Ectodermal cell (in vitro differentiated cells): ENCODE data around the gene PLPPR1.

Experiments
- H3K27ac ChIP-seq: 2 replicates; pipeline ENCODE4 v1.7.0; 2013; ENCODE audit warnings: mild to moderate bottlenecking, low read depth, low read length; ENCODE audit not compliant: insufficient read depth, poor library complexity, severe bottlenecking
- H3K27me3 ChIP-seq: 2 replicates; pipeline ENCODE4 v1.7.0; 2013; ENCODE audit warnings: mild to moderate bottlenecking, low read length; ENCODE audit not compliant: insufficient read depth, control insufficient read depth, poor library complexity, severe bottlenecking
- H3K36me3 ChIP-seq: one replicate; pipeline ENCODE4 v1.7.0; 2013; ENCODE audit warnings: low read length; ENCODE audit not compliant: control insufficient read depth, insufficient read depth
- H3K4me1 ChIP-seq: one replicate; pipeline ENCODE4 v1.7.0; 2013; ENCODE audit warnings: low read length; ENCODE audit not compliant: control insufficient read depth, insufficient read depth
- H3K4me3 ChIP-seq: 2 replicates; pipeline ENCODE4 v1.7.0; 2013; ENCODE audit warnings: low read depth, low read length, control low read depth; ENCODE audit not compliant: insufficient read depth
- H3K9me3 ChIP-seq: 2 replicates; pipeline ENCODE4 v1.7.0; 2013; ENCODE audit warnings: mild to moderate bottlenecking, low read length, moderate library complexity; ENCODE audit not compliant: control insufficient read depth
- WGBS, 2 experiments: methylation state at CpG; one replicate each; pipeline ENCODE4 v1.1.7; 2013; ENCODE audit warnings: missing lambda C conversion rate in 2 of 2; 5-methylcytosine and 5-hydroxymethylcytosine counted together

The PLPPR1 gene

GRCh38 chr9:101229606-101230005, 201.1 kb downstream of the PLPPR1 start:
- no peaks in the 10 kb centered on the region for H3K27me3 ChIP-seq
- H3K36me3 ChIP-seq, result no peaks in the 10 kb centered on the region
- H3K4me1 ChIP-seq, result no peaks in the 10 kb centered on the region
- H3K4me3 ChIP-seq, result no peak overlapping the region
- H3K9me3 ChIP-seq, result no peaks in the 10 kb centered on the region
- no peak overlapping the region for H3K27ac ChIP-seq
- 75% methylated on average over 1 of the region's 1 CpG; no CpG with 5 or more reads in 1 of the 2 experiments for WGBS, 2 experiments

- H3K4me1 ChIP-seq, result no peaks in the 10 kb centered on the region
- WGBS, 2 experiments, result 94 to 96% methylated on average over 2 of the region's 2 CpGs
- no peaks in the 10 kb centered on the region for H3K36me3 ChIP-seq
- H3K27me3 ChIP-seq, result no peaks in the 10 kb centered on the region
- H3K4me3 ChIP-seq, result no peak overlapping the region
- H3K9me3 ChIP-seq, result no peaks in the 10 kb centered on the region
- H3K27ac ChIP-seq, result no peak overlapping the region
Measured at GRCh38 chr9:101232405-101232977, 204.0 kb downstream of the PLPPR1 start.

DNA sequence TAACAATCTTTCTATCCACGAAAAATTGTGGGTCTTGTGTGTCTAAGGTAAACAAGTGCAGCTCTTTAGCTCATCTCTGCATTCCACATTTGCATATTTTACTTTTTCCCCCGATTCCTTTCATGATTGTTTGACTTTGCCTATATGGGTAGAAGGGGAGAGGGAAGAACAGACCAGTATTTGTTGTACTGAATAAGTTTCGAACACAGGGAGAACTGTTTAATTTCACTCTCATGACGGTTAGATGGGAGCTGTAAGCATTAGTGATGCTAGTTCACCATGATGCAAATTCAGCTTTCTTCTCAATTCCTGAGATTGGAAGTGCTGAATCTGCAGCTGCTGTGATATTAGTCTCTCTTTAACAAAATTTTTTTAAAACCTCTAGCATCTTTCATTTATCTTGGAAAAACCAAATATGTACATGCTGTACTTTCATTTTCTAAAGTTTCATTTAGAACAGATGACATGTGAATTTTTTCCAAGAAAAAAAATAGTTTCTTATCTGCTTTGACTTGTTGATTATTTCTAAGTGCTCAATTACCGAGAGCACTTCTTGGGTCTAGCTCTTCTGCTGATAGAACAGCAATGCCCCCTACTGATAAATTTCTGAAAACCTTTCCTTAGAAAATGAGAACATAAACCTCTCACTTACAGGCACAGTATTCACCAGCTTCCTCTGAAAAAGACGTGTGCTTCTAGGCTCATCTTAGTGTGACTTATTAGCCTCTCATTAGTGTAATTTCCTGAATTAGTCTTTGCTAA, 206.8 kb downstream of the PLPPR1 start:
- WGBS, 2 experiments, result 47 to 52% methylated on average over 4 to 5 of the region's 6 CpGs

DNA sequence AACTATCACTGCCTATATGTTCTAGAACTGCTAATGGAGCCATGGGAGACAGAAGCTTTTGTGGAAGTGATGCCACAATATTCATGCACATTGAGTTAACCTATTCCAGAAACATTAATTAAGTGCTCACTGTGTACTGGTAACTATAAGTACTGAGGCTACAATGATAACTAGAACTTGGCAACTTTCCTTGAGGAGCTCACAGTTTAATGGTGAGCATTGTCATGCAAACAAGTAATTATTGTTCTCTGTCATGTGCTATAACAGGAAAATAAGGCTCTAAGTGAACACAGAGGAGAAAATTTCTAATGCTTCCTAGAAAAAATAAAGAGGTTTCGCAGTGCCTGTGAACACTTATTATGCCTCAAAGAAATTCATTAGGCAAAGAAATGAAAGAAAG, 214.1 kb downstream of the PLPPR1 start:
- Histone ChIP-seq H3K36me3 (no peaks in the 10 kb centered on the region), H3K9me3 (no peaks in the 10 kb centered on the region), H3K27ac (no peak overlapping the region), H3K4me3 (no peak overlapping the region), H3K27me3 (no peaks in the 10 kb centered on the region), H3K4me1 (no peaks in the 10 kb centered on the region)
- WGBS, 2 experiments, result 100% methylated on average over 1 of the region's 1 CpG

More for the DNA sequence above, 206.8 kb downstream of the PLPPR1 start:
- H3K4me1 ChIP-seq, result no peaks in the 10 kb centered on the region
- no peak overlapping the region for H3K4me3 ChIP-seq
- H3K9me3 ChIP-seq, result no peaks in the 10 kb centered on the region
- H3K27ac ChIP-seq, result no peak overlapping the region
- H3K36me3 ChIP-seq, result no peaks in the 10 kb centered on the region
- H3K27me3 ChIP-seq, result no peaks in the 10 kb centered on the region

GRCh38 chr9:101246691-101247090, 218.2 kb downstream of the PLPPR1 start:
- Histone ChIP-seq H3K36me3 (no peaks in the 10 kb centered on the region), H3K27me3 (no peaks in the 10 kb centered on the region), H3K9me3 (no peaks in the 10 kb centered on the region), H3K4me3 (no peak overlapping the region), H3K4me1 (no peaks in the 10 kb centered on the region), H3K27ac (no peak overlapping the region)
- WGBS, 2 experiments, result 88 to 94% methylated on average over 1 of the region's 1 CpG

GRCh38 chr9:101247297-101247696, 218.8 kb downstream of the PLPPR1 start:
- no peaks in the 10 kb centered on the region for H3K9me3 ChIP-seq
- 89 to 91% methylated on average over 2 of the region's 2 CpGs for WGBS, 2 experiments
- H3K27ac ChIP-seq, result no peak overlapping the region
- H3K36me3 ChIP-seq, result no peaks in the 10 kb centered on the region
- H3K4me3 ChIP-seq, result no peak overlapping the region
- H3K4me1 ChIP-seq, result no peaks in the 10 kb centered on the region
- no peaks in the 10 kb centered on the region for H3K27me3 ChIP-seq

GRCh38 chr9:101254733-101255433, 226.4 kb downstream of the PLPPR1 start:
- no peaks in the 10 kb centered on the region for H3K36me3 ChIP-seq
- H3K27me3 ChIP-seq, result no peaks in the 10 kb centered on the region
- H3K27ac ChIP-seq, result no peak overlapping the region
- H3K4me3 ChIP-seq, result no peak overlapping the region
- 91 to 100% methylated on average over 1 of the region's 1 CpG for WGBS, 2 experiments
- no peaks in the 10 kb centered on the region for H3K4me1 ChIP-seq
- no peaks in the 10 kb centered on the region for H3K9me3 ChIP-seq

DNA sequence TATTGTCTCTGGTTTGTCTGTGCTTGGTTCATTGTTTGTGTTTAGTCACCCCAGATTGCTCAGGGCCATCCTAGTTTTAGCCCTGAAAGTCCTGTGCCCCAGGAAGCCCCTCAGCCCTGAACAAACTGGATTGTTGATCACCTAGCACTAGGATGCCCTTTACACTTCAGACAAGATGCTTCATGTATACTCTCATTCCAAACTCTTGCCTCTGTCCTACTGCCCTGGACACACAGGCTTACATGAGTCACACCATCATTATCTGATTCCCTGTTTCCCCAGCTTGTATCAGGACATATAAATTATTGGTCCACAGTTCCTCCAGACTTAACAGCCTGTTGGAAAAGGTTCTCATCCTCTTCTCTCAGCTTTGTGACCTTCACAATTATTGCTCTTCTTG, 236.2 kb downstream of the PLPPR1 start:
- H3K36me3 ChIP-seq, result no peaks in the 10 kb centered on the region
- H3K27ac ChIP-seq, result no peak overlapping the region
- H3K4me3 ChIP-seq, result no peak overlapping the region

GRCh38 chr9:101265261-101265660, 236.7 kb downstream of the PLPPR1 start:
- Histone ChIP-seq H3K27ac (no peak overlapping the region), H3K36me3 (no peaks in the 10 kb centered on the region), H3K9me3 (no peaks in the 10 kb centered on the region), H3K27me3 (no peaks in the 10 kb centered on the region), H3K4me3 (no peak overlapping the region), H3K4me1 (peaks cover 9% of the 10 kb centered on the region)

More for the DNA sequence above, 236.2 kb downstream of the PLPPR1 start:
- Histone ChIP-seq H3K9me3 (no peaks in the 10 kb centered on the region), H3K27me3 (no peaks in the 10 kb centered on the region), H3K4me1 (peaks cover 4% of the 10 kb centered on the region)

- Histone ChIP-seq H3K27me3 (no peaks in the 10 kb centered on the region), H3K9me3 (no peaks in the 10 kb centered on the region), H3K36me3 (no peaks in the 10 kb centered on the region), H3K27ac (no peak overlapping the region), H3K4me1 (peaks cover 9% of the 10 kb centered on the region), H3K4me3 (no peak overlapping the region)
- 81 to 100% methylated on average over 1 of the region's 1 CpG for WGBS, 2 experiments
Measured at GRCh38 chr9:101268426-101268825, 239.9 kb downstream of the PLPPR1 start.
